ENCODE results near the gene RBX1.

DNA sequence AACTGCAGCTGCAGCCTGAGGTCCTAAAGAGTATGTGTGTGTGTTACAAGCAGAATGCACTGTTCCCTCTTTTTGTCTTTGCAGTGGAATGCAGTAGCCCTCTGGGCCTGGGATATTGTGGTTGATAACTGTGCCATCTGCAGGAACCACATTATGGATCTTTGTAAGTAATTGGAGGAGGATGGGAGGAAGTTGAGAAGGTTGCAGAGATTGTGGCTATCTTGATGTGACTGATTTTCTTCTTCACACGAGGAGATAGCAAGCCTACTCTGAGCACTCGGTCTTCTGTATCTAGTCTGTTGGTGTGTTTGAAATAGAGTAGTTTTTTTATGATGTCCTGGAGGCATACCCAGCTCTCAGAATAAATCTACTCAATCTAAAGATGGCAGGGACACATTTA is 2.3 kb downstream of the RBX1 start:
- TF ChIP-seq, protein P1, sequence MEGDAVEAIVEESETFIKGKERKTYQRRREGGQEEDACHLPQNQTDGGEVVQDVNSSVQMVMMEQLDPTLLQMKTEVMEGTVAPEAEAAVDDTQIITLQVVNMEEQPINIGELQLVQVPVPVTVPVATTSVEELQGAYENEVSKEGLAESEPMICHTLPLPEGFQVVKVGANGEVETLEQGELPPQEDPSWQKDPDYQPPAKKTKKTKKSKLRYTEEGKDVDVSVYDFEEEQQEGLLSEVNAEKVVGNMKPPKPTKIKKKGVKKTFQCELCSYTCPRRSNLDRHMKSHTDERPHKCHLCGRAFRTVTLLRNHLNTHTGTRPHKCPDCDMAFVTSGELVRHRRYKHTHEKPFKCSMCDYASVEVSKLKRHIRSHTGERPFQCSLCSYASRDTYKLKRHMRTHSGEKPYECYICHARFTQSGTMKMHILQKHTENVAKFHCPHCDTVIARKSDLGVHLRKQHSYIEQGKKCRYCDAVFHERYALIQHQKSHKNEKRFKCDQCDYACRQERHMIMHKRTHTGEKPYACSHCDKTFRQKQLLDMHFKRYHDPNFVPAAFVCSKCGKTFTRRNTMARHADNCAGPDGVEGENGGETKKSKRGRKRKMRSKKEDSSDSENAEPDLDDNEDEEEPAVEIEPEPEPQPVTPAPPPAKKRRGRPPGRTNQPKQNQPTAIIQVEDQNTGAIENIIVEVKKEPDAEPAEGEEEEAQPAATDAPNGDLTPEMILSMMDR (IDR thresholded peaks at IDR 0.05; ENCODE audit: borderline replicate concordance, extremely low read depth, low read length, poor library complexity, severe bottlenecking): no peak
- no peak for TF ChIP-seq EZH2 (IDR thresholded peaks at IDR 0.05; ENCODE audit: borderline replicate concordance, low read depth, low read length, severe bottlenecking)

All from DND-41 (cell line).